Stomach (tissue), 4 donors: Measurements from ENCODE around the gene GRHL1.

Source experiments
- EP300 ChIP-seq: sonication (generic); formaldehyde crosslinking; IDR thresholded peaks from one replicate; pipeline ENCODE4 v1.6.1; 2017; ENCODE audit warnings: antibody characterized with exemption
- POLR2A ChIP-seq, 4 donors: fragments of 450-650 bp; IDR thresholded peaks; one replicate each; pipeline ENCODE4 v1.6.1; 2016; ENCODE audit warnings: antibody characterized with exemption in 4 of 4, control low read depth in 2 of 4, mild to moderate bottlenecking in 1 of 4, moderate library complexity in 1 of 4
- POLR2AphosphoS5 ChIP-seq, 3 donors: sonication (generic); formaldehyde crosslinking; IDR thresholded peaks; one replicate each; pipeline ENCODE4 v1.6.1; 2016; ENCODE audit warnings: antibody characterized with exemption in 3 of 3
- TF ChIP-seq, protein P1 (sequence below), 7 experiments: fragments of 450-650 bp in 4 of 7; fragments of 200-600 bp in 3 of 7; sonication (generic) in 3 of 7; IDR thresholded peaks; one replicate each; pipeline ENCODE4 v1.5.1; 2016 to 2019; ENCODE audit warnings: antibody characterized with exemption in 7 of 7, control low read depth in 2 of 7, mild to moderate bottlenecking in 1 of 7

DNA sequence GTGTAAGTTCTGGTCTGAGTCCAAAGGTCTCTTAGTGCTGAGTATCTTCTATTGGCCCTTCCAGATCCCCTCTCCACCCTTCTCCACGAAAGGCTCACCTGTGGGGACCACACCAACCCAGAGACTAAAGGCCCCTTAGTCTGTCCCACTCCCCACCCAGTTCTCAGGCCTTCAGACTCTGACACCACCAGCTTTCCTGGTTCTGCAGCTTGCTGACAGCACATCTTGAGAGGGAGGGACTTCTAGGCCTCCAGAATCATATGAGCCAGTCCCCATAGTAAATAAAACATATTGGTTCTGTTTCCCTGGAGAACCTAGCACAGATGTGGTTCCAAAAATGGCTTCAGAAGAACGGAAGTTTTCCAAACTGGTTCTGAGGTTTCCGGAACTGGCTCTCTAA is 53.3 kb downstream of the GRHL1 start:
- TF ChIP-seq EP300 (no peak), POLR2AphosphoS5 (IDR thresholded peaks at IDR 0.05) (no peak), POLR2A (IDR thresholded peaks at IDR 0.05) (no peak)
- TF ChIP-seq, protein P1, sequence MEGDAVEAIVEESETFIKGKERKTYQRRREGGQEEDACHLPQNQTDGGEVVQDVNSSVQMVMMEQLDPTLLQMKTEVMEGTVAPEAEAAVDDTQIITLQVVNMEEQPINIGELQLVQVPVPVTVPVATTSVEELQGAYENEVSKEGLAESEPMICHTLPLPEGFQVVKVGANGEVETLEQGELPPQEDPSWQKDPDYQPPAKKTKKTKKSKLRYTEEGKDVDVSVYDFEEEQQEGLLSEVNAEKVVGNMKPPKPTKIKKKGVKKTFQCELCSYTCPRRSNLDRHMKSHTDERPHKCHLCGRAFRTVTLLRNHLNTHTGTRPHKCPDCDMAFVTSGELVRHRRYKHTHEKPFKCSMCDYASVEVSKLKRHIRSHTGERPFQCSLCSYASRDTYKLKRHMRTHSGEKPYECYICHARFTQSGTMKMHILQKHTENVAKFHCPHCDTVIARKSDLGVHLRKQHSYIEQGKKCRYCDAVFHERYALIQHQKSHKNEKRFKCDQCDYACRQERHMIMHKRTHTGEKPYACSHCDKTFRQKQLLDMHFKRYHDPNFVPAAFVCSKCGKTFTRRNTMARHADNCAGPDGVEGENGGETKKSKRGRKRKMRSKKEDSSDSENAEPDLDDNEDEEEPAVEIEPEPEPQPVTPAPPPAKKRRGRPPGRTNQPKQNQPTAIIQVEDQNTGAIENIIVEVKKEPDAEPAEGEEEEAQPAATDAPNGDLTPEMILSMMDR (IDR thresholded peaks at IDR 0.05), result no peak
